ENCODE measurements around the gene TLE5. TPM values are rescaled to one million over a fixed set of nuclear protein-coding genes. Genes with fewer than 3 reads are reported as not detected.

Gene TLE5
- total and polyA plus RNA-seq, 10 of the 15 experiments (the other 5 are each of a cell fraction or from before 2014, with no cell fraction given), result 2.5 to 373 (median 154) TPM

DNA sequence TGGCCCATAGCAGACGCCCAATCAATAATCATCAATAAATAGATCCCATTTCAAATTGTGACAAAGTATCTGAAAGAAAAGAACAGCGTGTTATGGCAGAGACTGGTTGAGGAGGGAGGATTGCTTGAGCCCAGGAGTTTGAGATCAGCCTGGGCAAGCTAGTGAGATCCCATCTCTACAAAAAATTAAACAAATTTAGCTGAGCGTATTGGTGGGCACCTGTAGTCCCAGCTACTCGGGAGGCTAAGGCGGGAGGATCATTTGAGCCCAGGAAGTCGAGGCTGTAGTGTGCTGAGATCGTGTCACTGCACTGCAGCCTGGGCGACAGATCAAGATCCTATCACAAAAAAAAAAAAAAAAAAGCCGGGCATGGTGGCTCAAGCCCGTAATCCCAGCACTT is 25.5 kb upstream of the TLE5 start:
- ATAC-seq, result no peak
- SMC1A ChIA-PET (ENCODE audit: uncharacterized antibody, unreplicated experiment), result no interaction called here
- H3K27me3 ChIP-seq (replicated peaks in 1 of 2; ENCODE audit: control insufficient read depth in 2 of 2, insufficient read depth in 2 of 2, low read length in 1 of 2), result no peaks in the 10 kb centered on the region
- FAIRE-seq, result no peak
- TF ChIP-seq DPF2 (IDR thresholded peaks at IDR 0.05) (no peak), BCL11A (IDR thresholded peaks at IDR 0.05; ENCODE audit: low read depth, low read length) (no peak), PML (IDR thresholded peaks at IDR 0.05; ENCODE audit: low read length) (no peak), GATAD2B (conservative IDR thresholded peaks at IDR 0.05; ENCODE audit: low read depth) (no peak), HDAC2 (IDR thresholded peaks at IDR 0.05) (no peak), MEF2A (IDR thresholded peaks at IDR 0.05; ENCODE audit: insufficient read depth, low read depth, low read length) (no peak), STAT1 (conservative IDR thresholded peaks at IDR 0.05) (no peak), SIX5 (IDR thresholded peaks at IDR 0.05; ENCODE audit: low read depth, low read length, severe bottlenecking) (no peak), EZH2 (IDR thresholded peaks at IDR 0.05; ENCODE audit: borderline replicate concordance, control insufficient read depth, low read depth, low read length) (no peak), SREBF1 (IDR thresholded peaks at IDR 0.05; ENCODE audit: low read length) (no peak), NFXL1 (IDR thresholded peaks at IDR 0.05; ENCODE audit: borderline replicate concordance) (no peak), IKZF2 (IDR thresholded peaks at IDR 0.05) (no peak), NBN (IDR thresholded peaks at IDR 0.05) (no peak)
- TF ChIP-seq, protein P1, sequence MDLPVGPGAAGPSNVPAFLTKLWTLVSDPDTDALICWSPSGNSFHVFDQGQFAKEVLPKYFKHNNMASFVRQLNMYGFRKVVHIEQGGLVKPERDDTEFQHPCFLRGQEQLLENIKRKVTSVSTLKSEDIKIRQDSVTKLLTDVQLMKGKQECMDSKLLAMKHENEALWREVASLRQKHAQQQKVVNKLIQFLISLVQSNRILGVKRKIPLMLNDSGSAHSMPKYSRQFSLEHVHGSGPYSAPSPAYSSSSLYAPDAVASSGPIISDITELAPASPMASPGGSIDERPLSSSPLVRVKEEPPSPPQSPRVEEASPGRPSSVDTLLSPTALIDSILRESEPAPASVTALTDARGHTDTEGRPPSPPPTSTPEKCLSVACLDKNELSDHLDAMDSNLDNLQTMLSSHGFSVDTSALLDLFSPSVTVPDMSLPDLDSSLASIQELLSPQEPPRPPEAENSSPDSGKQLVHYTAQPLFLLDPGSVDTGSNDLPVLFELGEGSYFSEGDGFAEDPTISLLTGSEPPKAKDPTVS (IDR thresholded peaks at IDR 0.05; ENCODE audit: low read depth, low read length), result no peak
- no peak overlapping the region for H3K27ac ChIP-seq (ENCODE audit: control insufficient read depth, insufficient read depth)
- no peak for DNase-seq (ENCODE audit: low read depth, low spot score)
- H3K9me3 ChIP-seq (replicated peaks; ENCODE audit: control insufficient read depth, insufficient read depth, low read length), result no peaks in the 10 kb centered on the region
- H3K79me2 ChIP-seq (ENCODE audit: control insufficient read depth, insufficient read depth, low read length), result no peaks in the 10 kb centered on the region
- 48% methylated on average over 8 of the region's 10 CpGs for WGBS (ENCODE audit: insufficient coverage, insufficient replicate concordance, low lambda C conversion rate, missing lambda C conversion rate)
- in situ Hi-C loops (cut with MboI) (no loop called here), intact Hi-C loops (cut with micrococcal nuclease; ENCODE audit: unreplicated experiment) (no loop called here)
- H2AFZ ChIP-seq (ENCODE audit: control insufficient read depth, low read depth, low read length), result no peak overlapping the region
- BruUV-seq (replicated peaks), result no TSS peak
- H3K4me2 ChIP-seq (ENCODE audit: control insufficient read depth, insufficient read depth), result no peak overlapping the region
- CTCF ChIA-PET, result interaction anchor here (0.9 to 1.5 kb wide), 3 partner anchors 12 to 30 kb away, joined by 3 to 5 read pairs (median 3); no protein-coding TSS in a partner anchor
- no peaks in the 10 kb centered on the region for H4K20me1 ChIP-seq (ENCODE audit: control insufficient read depth, insufficient read depth)
- no peak overlapping the region for H3K4me3 ChIP-seq
- no peak overlapping the region for H3K9ac ChIP-seq (ENCODE audit: control insufficient read depth, insufficient read depth, low read length)
- POLR2A ChIA-PET, result interaction anchor here (0.6 kb wide), 1 partner anchor 779 kb away, joined by 6 read pairs; no protein-coding TSS in a partner anchor
- no peaks in the 10 kb centered on the region for H3K36me3 ChIP-seq (ENCODE audit: control insufficient read depth in 2 of 2, insufficient read depth in 2 of 2, low read length in 1 of 2)
- RAD21 ChIA-PET (ENCODE audit: unreplicated experiment), result interaction anchor here (0.6 kb wide), 1 partner anchor 317 kb away, joined by 4 read pairs; no protein-coding TSS in a partner anchor
- H3K4me1 ChIP-seq (ENCODE audit: control insufficient read depth, insufficient read depth, low read length), result no peaks in the 10 kb centered on the region

Measured in GM12878 (cell line).